Measurements from ENCODE around the gene CDHR5. TPM values are rescaled to one million over a fixed set of nuclear protein-coding genes. Genes with fewer than 3 reads are reported as not detected.

CDHR5 gene
- total and polyA plus RNA-seq, 2 of the 4 experiments (the other 2 are of a cell fraction): not detected

GRCh38 chr11:660681-661444 lies 36.1 kb upstream of the CDHR5 start:
- no peak for DNase-seq
- intact Hi-C loops (cut with micrococcal nuclease): no loop called here

More at GRCh38 chr11:660681-661444, 36.1 kb upstream of the CDHR5 start:
- Histone ChIP-seq H3K79me1 (ENCODE audit: low read depth in 1 of 2, low read length in 2 of 2) (peaks cover 13 to 19% of the 10 kb centered on the region in 2 experiments; a peak in 2 of 4 replicates), H3K4me2 (ENCODE audit: low read depth, low read length) (no peak overlapping the region), H3K36me3 (ENCODE audit: control insufficient read depth, insufficient read depth, low read length) (peaks cover 28% of the 10 kb centered on the region), H4K20me1 (ENCODE audit: insufficient read depth, low read length) (peaks cover 8% of the 10 kb centered on the region), H2AFZ (replicated peaks; ENCODE audit: low read length, poor library complexity) (no peak overlapping the region), H2BK120ac (ENCODE audit: low read depth, low read length) (no peak overlapping the region), H2BK5ac (ENCODE audit: low read depth, low read length, poor library complexity, severe bottlenecking) (no peak overlapping the region), H3K9me3 (ENCODE audit: control insufficient read depth, insufficient read depth, low read length) (no peaks in the 10 kb centered on the region), H3K27me3 (ENCODE audit: control insufficient read depth, insufficient read depth, low read length) (no peaks in the 10 kb centered on the region), H2BK15ac (ENCODE audit: low read depth, low read length) (no peak overlapping the region), H3K4me1 (ENCODE audit: control insufficient read depth, insufficient read depth, low read length) (peaks cover 3% of the 10 kb centered on the region; the same call in 1 of the 2 replicates), H4K5ac (ENCODE audit: low read depth, low read length) (no peak overlapping the region), H2AK5ac (ENCODE audit: low read depth, low read length) (no peak overlapping the region), H3K23ac (ENCODE audit: low read depth, low read length) (no peak overlapping the region), H3K56ac (ENCODE audit: extremely low read depth, insufficient read depth, low read length) (no peak overlapping the region), H3K14ac (replicated peaks; ENCODE audit: low read depth, low read length) (no peak overlapping the region), H3K27ac (ENCODE audit: insufficient read depth, low read length) (no peak overlapping the region), H3K9ac (ENCODE audit: low read depth, low read length) (no peak overlapping the region), H3K4ac (ENCODE audit: low read depth, low read length) (no peak overlapping the region), H3K4me3 (ENCODE audit: insufficient read depth, low read depth, low read length) (no peak overlapping the region), H2BK20ac (ENCODE audit: low read depth, low read length) (no peak overlapping the region), H4K8ac (ENCODE audit: low read depth in 2 of 2, low read length in 2 of 2) (no peak overlapping the region), H2AK9ac (replicated peaks; ENCODE audit: low read depth, low read length, poor library complexity) (no peak overlapping the region), H3K18ac (ENCODE audit: low read depth, low read length) (no peak overlapping the region), H4K91ac (ENCODE audit: insufficient read depth, low read depth, low read length) (no peak overlapping the region), H3K9me1 (ENCODE audit: insufficient read depth, low read length) (no peaks in the 10 kb centered on the region)
- no TSS peak for BruUV-seq (replicated peaks)
- POLR2A ChIA-PET (ENCODE audit: unreplicated experiment): no interaction called here
- dilution Hi-C loops (cut with HindIII; ENCODE audit: low sequenced_read_pairs, unreplicated experiment) (no loop called here), in situ Hi-C loops (cut with MboI; ENCODE audit: low sequenced_read_pairs) (loop anchor here (5.0 kb wide), 1 partner anchor 76 kb away; no protein-coding TSS in a partner anchor)
- no peak for TF ChIP-seq MXI1 (IDR thresholded peaks at IDR 0.05; ENCODE audit: borderline replicate concordance, low read depth, low read length)
- TF ChIP-seq RCOR1 (IDR thresholded peaks at IDR 0.05; ENCODE audit: insufficient replicate concordance, low read length): no peak
- TF ChIP-seq MAZ (IDR thresholded peaks at IDR 0.05; ENCODE audit: borderline replicate concordance, low read depth, low read length): no peak
- TF ChIP-seq RAD21 (IDR thresholded peaks at IDR 0.05; ENCODE audit: low read length): no peak
- TF ChIP-seq ELK1 (IDR thresholded peaks at IDR 0.05; ENCODE audit: borderline replicate concordance, low read depth, low read length): no peak
- TF ChIP-seq CHD1 (IDR thresholded peaks at IDR 0.05; ENCODE audit: low read depth, low read length): no peak
- no peak for TF ChIP-seq CTCF (conservative IDR thresholded peaks at IDR 0.05; ENCODE audit: low read depth, low read length)
- TF ChIP-seq FOS (IDR thresholded peaks at IDR 0.05; ENCODE audit: low read depth, low read length): no peak
- TF ChIP-seq RFX5 (IDR thresholded peaks at IDR 0.05; ENCODE audit: low read depth, low read length): no peak
- no peak for TF ChIP-seq BHLHE40 (IDR thresholded peaks at IDR 0.05; ENCODE audit: low read depth, low read length)
- no peak for TF ChIP-seq SMC3 (IDR thresholded peaks at IDR 0.05; ENCODE audit: low read depth, low read length)
- no peak for TF ChIP-seq CEBPB (IDR thresholded peaks at IDR 0.05; ENCODE audit: low read depth, low read length)
- no peak for TF ChIP-seq NFE2L2 (IDR thresholded peaks at IDR 0.05; ENCODE audit: low read depth, low read length)
- no peak for TF ChIP-seq MAFK (IDR thresholded peaks at IDR 0.05; ENCODE audit: low read depth, low read length)
- WGBS, 2 experiments (ENCODE audit: extremely low coverage in 2 of 2, insufficient read length in 1 of 2): 95% methylated on average over 16 of the region's 19 CpGs; no CpG with 5 or more reads in 1 of the 2 experiments
- no peak for ATAC-seq (ENCODE audit: low read depth)
- CTCF ChIA-PET: no interaction called here

Data from IMR-90 (cell line).